ENCODE data around the gene USP40.

USP40 gene

GRCh38 chr2:233463586-233463985 lies 103.0 kb downstream of the USP40 start:
- no peak for DNase-seq (ENCODE audit: low spot score)
- no peak for TF ChIP-seq CTCF (IDR thresholded peaks at IDR 0.05)
- Histone ChIP-seq H3K4me3 (no peak overlapping the region), H3K27ac (no peak overlapping the region)

GRCh38 chr2:233462826-233463470 lies 103.6 kb downstream of the USP40 start:
- Histone ChIP-seq H3K27ac (no peak overlapping the region), H3K4me3 (no peak overlapping the region)
- no peak for DNase-seq (ENCODE audit: low spot score)
- TF ChIP-seq CTCF (IDR thresholded peaks at IDR 0.05) = no peak

- no peak for TF ChIP-seq CTCF (IDR thresholded peaks at IDR 0.05)
- Histone ChIP-seq H3K27ac (no peak overlapping the region), H3K4me3 (no peak overlapping the region)
- no peak for DNase-seq (ENCODE audit: low spot score)
These were observed 104.3 kb downstream of the USP40 start for GRCh38 chr2:233462202-233462785.

- TF ChIP-seq CTCF (IDR thresholded peaks at IDR 0.05) = no peak
- Histone ChIP-seq H3K27ac (no peak overlapping the region), H3K4me3 (no peak overlapping the region)
- DNase-seq (ENCODE audit: low spot score) = no peak
These were observed 105.1 kb downstream of the USP40 start for GRCh38 chr2:233461481-233461891.

- no peak overlapping the region for H3K4me3 ChIP-seq
- no peak for TF ChIP-seq CTCF (IDR thresholded peaks at IDR 0.05)
- H3K27ac ChIP-seq = no peak overlapping the region
- DNase-seq (ENCODE audit: low spot score) = no peak
These were observed 105.7 kb downstream of the USP40 start for GRCh38 chr2:233460726-233461441.

- no peak overlapping the region for H3K27ac ChIP-seq
- no peak overlapping the region for H3K4me3 ChIP-seq
- no peak for DNase-seq (ENCODE audit: low spot score)
- no peak for TF ChIP-seq CTCF (IDR thresholded peaks at IDR 0.05)
These were observed 107.2 kb downstream of the USP40 start for GRCh38 chr2:233459426-233459825.

- no peak overlapping the region for H3K27ac ChIP-seq
These were observed 107.8 kb downstream of the USP40 start for GRCh38 chr2:233458826-233459225.

More at GRCh38 chr2:233458826-233459225, 107.8 kb downstream of the USP40 start:
- H3K4me3 ChIP-seq = no peak overlapping the region
- TF ChIP-seq CTCF (IDR thresholded peaks at IDR 0.05) = no peak
- DNase-seq (ENCODE audit: low spot score) = no peak

All from coronary artery (tissue), 2 donors.